ENCODE data around the gene ZFR.
"Not testable (repeated sequence)": the region's sequence is repeated elsewhere in the genome, so short reads cannot be mapped to it uniquely, and the experiment has no call there.

The ZFR gene

GRCh38 chr5:32434221-32434620 lies 10.3 kb downstream of the ZFR start:
- DNase-seq (ENCODE audit: low spot score): no peak
- in situ Hi-C loops (cut with MboI; ENCODE audit: low pct_unique_long_range_greater_than_20kb, low sequenced_read_pairs, unreplicated experiment): no loop called here
- TF ChIP-seq, protein P1, sequence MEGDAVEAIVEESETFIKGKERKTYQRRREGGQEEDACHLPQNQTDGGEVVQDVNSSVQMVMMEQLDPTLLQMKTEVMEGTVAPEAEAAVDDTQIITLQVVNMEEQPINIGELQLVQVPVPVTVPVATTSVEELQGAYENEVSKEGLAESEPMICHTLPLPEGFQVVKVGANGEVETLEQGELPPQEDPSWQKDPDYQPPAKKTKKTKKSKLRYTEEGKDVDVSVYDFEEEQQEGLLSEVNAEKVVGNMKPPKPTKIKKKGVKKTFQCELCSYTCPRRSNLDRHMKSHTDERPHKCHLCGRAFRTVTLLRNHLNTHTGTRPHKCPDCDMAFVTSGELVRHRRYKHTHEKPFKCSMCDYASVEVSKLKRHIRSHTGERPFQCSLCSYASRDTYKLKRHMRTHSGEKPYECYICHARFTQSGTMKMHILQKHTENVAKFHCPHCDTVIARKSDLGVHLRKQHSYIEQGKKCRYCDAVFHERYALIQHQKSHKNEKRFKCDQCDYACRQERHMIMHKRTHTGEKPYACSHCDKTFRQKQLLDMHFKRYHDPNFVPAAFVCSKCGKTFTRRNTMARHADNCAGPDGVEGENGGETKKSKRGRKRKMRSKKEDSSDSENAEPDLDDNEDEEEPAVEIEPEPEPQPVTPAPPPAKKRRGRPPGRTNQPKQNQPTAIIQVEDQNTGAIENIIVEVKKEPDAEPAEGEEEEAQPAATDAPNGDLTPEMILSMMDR (IDR thresholded peaks at IDR 0.05; ENCODE audit: extremely low read depth, insufficient read depth, missing control alignments): no peak

- in situ Hi-C loops (cut with MboI; ENCODE audit: low pct_unique_long_range_greater_than_20kb, low sequenced_read_pairs, unreplicated experiment): no loop called here
- TF ChIP-seq, protein P1 (IDR thresholded peaks at IDR 0.05; ENCODE audit: extremely low read depth, insufficient read depth, missing control alignments): no peak
Observed at GRCh38 chr5:32432633-32433032, 11.9 kb downstream of the ZFR start.

GRCh38 chr5:32430825-32431224 lies 13.7 kb downstream of the ZFR start:
- DNase-seq (ENCODE audit: low spot score); in situ Hi-C loops (cut with MboI; ENCODE audit: low pct_unique_long_range_greater_than_20kb, low sequenced_read_pairs, unreplicated experiment): not testable (repeated sequence)

More at GRCh38 chr5:32432633-32433032, 11.9 kb downstream of the ZFR start:
- DNase-seq (ENCODE audit: low spot score): no peak

DNA sequence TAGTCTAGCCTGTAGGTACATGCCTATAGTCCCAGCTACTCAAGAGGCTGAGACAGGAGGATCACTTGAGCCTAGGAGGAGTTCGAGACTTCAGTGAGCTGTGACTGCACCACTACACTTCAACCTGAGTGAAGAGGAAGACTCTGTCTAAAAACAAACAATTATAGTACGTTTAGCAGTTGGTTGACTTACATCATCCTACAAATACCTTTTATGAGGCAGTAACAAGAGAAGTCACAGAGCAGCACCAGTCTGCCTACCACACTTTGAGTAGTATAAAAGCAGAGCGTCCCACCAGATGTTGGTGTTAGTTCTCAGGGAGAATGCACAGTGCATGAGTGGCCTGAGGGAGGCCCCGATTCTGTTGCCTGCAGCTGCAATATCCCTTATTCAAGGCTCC lies 16.1 kb downstream of the ZFR start:
- TF ChIP-seq, protein P1 (IDR thresholded peaks at IDR 0.05; ENCODE audit: extremely low read depth, insufficient read depth, missing control alignments): no peak
- in situ Hi-C loops (cut with MboI; ENCODE audit: low pct_unique_long_range_greater_than_20kb, low sequenced_read_pairs, unreplicated experiment): no loop called here
- DNase-seq (ENCODE audit: low spot score): no peak

DNA sequence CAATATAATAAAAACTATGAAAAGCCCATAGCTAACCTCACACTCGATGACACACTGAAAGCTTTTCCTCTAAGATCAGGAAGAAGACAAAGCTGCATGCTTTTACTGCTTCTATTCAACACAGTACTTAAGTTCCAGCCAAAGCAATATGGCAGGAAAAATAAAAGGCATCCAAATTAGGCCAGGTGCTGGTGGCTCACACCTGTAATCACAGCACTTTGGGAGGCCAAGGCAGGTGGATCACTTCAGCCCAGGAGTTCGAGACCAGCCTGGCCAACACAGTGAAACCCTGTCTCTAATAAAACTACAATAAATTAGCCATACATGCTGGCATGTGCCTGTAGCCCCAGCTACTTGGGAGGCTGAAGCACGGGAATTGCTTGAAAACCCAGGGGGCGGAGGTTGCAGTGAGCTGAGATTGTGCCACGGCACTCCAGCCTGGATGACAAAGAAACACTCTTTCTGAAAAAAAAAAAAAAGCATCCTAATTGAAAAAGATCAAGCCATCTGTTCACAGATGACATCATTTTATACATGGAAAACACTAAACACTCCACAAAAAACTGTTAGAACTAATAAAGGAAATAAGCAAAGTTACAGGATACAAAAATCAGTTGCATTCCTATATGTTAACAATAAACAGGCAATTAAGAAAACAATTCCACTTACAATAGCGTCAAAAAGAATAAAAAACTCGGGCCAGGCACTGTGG lies 17.9 kb downstream of the ZFR start:
- in situ Hi-C loops (cut with MboI; ENCODE audit: low pct_unique_long_range_greater_than_20kb, low sequenced_read_pairs, unreplicated experiment): no loop called here
- TF ChIP-seq, protein P1 (IDR thresholded peaks at IDR 0.05; ENCODE audit: extremely low read depth, insufficient read depth, missing control alignments): no peak

GRCh38 chr5:32422697-32423096 lies 21.8 kb downstream of the ZFR start:
- TF ChIP-seq, protein P1 (IDR thresholded peaks at IDR 0.05; ENCODE audit: extremely low read depth, insufficient read depth, missing control alignments): no peak
- DNase-seq (ENCODE audit: low spot score): no peak
- in situ Hi-C loops (cut with MboI; ENCODE audit: low pct_unique_long_range_greater_than_20kb, low sequenced_read_pairs, unreplicated experiment): no loop called here

More for the DNA sequence above, 17.9 kb downstream of the ZFR start:
- no peak for DNase-seq (ENCODE audit: low spot score)

DNA sequence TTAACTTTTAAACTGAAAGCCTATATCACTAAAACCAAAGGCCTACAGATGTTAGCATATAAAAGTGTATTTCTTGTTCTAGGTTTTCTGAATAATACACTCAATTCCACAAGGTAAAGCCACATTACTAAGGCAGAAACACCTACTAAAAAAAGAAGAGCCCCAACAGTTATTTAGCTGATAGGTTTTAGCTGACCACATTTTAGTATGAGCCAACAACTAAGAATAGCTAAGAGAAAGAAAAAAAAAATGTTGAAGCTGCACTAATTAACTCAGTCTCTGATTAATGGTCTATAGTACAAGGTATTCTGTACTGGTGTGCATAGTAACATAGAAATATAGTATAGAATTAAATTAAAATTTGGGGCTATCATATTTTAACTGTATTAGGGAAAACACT lies 23.5 kb downstream of the ZFR start:
- DNase-seq (ENCODE audit: low spot score): peak; percentile 52
- TF ChIP-seq, protein P1 (IDR thresholded peaks at IDR 0.05; ENCODE audit: extremely low read depth, insufficient read depth, missing control alignments): no peak
- in situ Hi-C loops (cut with MboI; ENCODE audit: low pct_unique_long_range_greater_than_20kb, low sequenced_read_pairs, unreplicated experiment): no loop called here
